ENCODE results near the gene DNAJC11. TPM values are rescaled to one million over a fixed set of nuclear protein-coding genes. Genes with fewer than 3 reads are reported as not detected.
A peak's percentile ranks its signal among the peaks of the same experiment; 100 is the strongest.

The DNAJC11 gene
- total RNA-seq, 1 experiment from 2014 or later: 40.9 TPM

DNA sequence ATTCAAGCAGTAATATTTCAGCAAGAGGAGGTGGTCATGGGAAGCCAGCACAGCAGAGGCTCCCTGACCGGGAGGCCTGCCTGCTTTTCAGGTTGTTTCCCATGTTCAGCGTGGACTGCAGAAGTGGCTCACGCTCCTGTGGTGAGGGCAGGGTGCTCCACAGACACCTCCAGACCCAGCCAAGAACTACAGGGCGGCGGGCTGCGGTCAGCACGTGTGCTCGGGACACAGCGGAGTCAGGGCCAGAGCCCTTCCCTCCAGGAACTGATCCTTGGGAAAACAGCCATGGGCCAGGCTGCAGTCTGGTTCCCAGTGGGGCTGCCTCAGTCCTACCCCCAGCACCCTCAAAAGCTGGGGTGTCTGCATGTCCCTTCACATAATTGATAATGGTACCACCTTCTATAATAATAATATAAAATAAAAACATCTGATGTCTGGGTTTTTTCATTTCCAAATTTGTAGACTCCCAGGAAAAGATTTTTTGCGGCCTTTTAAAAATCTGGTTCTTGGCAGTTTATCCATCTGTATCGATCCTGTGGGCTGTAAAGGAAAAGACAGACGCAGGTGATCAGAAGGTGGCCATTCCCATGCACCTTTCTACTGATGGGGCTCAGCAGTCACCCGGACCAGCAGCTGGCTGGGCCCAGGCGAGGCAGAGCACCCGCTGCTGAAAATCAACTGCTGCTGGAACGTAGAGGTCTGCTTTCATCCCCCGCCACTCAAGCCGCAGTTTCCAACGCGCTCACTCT is 66.3 kb downstream of the DNAJC11 start:
- in situ Hi-C loops (cut with HindIII; ENCODE audit: low pct_unique_long_range_greater_than_20kb, low sequenced_read_pairs): no loop called here

DNA sequence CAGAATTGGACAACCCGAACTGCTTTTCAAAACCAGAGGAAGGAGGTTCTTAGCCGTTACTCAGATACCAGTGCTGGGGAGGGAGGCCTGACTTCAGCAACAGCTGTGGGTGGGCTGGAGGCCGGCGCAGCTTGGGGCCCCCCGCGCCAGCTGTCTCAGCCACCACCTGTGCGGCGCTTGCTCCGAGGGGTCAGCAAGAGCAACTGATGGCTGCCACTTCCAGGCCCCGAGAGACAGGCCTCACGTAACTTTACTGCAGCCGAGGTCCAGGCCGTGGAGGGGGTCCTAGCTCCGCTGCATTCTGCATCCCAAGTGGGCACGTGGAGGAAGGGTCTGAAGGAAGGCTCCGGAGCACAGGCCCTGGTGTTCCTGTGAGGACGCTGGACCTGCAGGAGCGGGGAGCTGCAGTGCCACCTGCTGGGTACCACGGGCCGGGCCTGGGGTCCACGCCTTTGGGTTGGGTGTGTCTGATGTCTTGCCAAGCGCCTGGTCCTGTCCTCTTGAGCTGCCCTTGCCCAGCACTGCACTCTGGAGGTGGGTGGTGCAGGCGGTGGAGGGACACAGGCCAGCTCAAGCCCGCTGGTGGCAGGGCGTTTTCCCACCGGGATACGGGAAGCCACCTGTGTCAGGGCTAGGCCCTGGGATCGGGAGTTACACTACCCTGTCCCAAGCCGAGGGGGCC is 67.1 kb downstream of the DNAJC11 start:
- in situ Hi-C loops (cut with HindIII; ENCODE audit: low pct_unique_long_range_greater_than_20kb, low sequenced_read_pairs): no loop called here
- peak; percentile 50 for DNase-seq (ENCODE audit: low read depth, low spot score)

More for the DNA sequence above, 66.3 kb downstream of the DNAJC11 start:
- DNase-seq (ENCODE audit: low read depth, low spot score): no peak

DNA sequence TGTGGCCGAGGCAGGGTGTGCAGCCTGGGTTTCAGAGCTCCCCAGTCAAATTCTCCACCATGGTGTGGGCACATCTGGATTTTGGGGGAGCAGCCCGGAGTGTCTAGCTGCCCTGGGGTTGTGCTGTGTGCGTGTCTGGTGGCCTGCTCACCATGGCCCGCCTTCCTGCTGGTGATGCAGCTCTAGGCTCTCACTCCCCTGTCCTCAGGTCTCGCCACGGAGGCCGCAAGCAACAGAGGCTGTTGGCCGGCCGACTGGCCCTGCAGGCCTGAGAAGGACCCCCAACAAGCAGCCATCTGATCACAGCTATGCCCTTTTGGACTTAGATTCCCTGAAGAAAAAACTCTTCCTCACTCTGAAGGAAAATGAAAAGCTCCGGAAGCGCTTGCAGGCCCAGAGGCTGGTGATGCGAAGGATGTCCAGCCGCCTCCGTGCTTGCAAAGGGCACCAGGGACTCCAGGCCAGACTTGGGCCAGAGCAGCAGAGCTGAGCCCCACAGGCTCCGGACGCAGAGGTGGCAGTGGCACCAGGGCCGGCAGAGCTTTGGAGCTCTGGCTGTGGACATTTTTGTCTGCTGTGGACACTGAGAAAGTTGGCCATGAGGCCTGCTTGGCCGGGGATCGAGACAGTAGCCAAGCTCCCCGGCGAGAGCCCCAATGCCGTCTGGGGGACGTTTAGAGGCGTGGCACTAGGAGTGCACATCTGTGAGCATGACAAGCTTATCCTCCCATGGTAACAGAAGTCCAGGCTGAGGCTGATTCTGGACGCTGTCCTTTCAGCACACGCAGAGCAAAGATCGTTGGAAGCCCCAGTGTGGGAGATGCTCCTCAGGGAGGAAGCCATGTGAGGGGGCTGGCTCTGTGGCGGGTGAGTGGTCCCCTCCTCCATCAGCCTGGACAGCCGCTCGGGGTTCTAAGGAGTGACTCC is 68.8 kb downstream of the DNAJC11 start:
- DNase-seq (ENCODE audit: low read depth, low spot score): no peak
- in situ Hi-C loops (cut with HindIII; ENCODE audit: low pct_unique_long_range_greater_than_20kb, low sequenced_read_pairs): no loop called here

DNA sequence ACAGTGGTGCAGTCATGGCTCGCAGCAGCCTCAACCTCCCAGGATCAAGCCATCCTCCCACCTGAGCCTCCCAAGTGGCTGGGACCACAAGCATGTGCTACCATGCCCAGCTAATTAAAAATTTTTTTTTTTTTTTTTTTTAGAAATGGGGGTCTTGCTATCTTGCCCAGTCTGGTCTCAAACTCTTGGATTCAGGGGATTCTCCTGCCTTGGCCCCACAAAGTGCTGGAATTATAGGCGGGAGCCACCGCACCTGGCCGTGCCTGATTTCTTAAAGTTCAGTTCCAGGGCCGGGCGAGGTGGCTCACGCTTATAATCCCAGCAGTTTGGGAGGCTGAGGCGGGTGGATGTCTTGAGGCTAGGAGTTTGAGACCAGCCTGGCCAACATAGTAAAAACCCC is 70.6 kb downstream of the DNAJC11 start:
- in situ Hi-C loops (cut with HindIII; ENCODE audit: low pct_unique_long_range_greater_than_20kb, low sequenced_read_pairs): no loop called here
- DNase-seq (ENCODE audit: low read depth, low spot score): no peak

DNA sequence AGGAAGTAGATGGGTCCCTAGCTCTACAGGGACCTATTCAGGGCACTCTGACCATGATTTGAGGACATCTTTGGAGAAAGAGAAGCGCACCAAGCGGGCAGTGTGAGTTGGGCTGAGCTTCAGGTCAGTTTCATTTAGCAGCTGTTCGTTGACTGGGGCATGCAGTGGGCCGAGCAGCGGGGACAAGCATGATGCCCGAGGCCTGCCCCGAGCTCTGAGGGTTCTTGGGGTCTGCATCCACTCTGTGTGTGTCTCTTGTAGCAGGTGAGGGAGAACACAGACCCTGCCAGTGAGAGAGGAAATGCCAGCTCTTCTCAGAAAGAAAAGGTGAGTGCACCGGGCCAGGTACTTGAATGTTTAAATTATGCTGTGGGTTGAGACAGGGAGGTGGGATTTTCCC is 71.6 kb downstream of the DNAJC11 start:
- in situ Hi-C loops (cut with HindIII; ENCODE audit: low pct_unique_long_range_greater_than_20kb, low sequenced_read_pairs): no loop called here
- no peak for DNase-seq (ENCODE audit: low read depth, low spot score)

DNA sequence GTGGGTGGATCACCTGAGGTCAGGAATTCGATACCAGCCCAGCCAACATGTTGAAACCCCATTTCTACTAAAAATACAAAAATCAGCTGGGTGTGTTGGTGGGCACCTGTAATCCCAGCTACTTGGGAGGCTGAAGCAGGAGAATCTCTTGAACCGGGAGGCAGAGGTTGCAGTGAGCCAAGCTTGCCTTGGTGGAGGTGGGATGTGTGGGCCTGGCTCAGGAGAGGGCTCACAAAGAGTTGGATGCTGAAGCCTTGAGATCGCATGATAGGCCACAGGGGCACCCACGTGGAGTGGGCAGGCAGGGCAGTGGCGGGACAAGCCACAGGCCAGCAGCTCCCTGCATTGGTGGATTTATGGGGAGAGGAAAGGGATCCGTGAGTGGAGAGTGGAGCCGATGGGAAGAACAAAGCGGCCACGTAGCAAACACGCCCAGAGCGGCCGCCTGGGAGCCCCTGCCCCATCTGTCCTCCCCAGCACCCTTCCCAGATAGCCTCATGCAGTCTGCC is 72.6 kb downstream of the DNAJC11 start:
- in situ Hi-C loops (cut with HindIII; ENCODE audit: low pct_unique_long_range_greater_than_20kb, low sequenced_read_pairs): no loop called here
- DNase-seq (ENCODE audit: low read depth, low spot score): no peak

DNA sequence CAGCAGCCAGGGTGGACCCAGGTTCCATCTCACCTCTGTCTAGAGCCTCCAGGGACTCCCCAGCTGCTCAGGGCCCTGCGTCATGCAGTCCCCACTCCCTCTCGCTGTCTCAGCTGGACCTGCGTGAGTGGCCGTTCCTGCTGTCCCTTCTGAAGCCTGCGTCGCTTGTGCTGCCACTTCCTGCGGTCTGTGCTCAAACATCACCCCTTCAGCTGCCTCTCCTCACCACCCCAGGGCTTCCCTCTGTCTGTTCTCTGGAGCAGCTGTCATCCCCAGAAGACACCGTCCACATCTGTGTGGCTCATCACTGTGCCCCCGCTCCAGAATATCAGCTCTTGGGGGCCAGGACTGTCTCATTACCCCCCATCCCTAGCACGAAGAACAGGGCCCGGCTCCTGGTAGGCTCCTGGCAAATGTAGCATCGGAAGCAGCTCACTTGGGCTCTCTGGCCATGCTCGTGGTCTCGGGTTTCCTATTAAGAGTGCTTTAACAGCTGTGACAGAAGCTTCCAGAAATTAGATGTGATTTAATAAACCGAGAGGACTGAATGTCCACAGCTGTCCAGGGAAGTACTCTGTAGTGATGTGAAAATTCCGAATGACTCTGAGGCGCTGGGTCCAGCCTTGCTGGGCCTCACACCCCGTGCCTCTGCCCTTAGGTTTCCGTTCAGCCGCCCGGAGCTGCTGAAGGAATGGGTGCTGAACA is 73.6 kb downstream of the DNAJC11 start:
- DNase-seq (ENCODE audit: low read depth, low spot score): no peak
- in situ Hi-C loops (cut with HindIII; ENCODE audit: low pct_unique_long_range_greater_than_20kb, low sequenced_read_pairs): no loop called here

DNA sequence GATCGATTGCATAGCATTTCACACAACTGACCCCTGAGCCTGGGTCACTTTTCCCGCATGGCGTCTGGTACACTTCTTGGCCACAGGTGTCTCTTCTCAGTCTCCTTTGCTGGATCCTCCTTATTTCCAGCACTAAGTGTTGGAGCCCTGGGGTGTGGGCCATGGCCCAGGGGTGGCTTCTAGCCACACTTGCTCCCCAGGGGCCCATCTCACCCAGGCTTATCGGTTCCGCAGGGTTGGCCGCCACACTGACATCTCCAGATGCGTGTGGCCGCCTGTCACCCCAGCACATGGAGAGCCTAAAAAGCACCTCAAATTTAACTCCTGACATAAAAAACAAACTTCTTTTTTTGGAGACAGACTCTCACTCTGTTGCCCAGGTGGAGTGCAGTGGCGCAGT is 74.6 kb downstream of the DNAJC11 start:
- in situ Hi-C loops (cut with HindIII; ENCODE audit: low pct_unique_long_range_greater_than_20kb, low sequenced_read_pairs): no loop called here
- DNase-seq (ENCODE audit: low read depth, low spot score): no peak

DNA sequence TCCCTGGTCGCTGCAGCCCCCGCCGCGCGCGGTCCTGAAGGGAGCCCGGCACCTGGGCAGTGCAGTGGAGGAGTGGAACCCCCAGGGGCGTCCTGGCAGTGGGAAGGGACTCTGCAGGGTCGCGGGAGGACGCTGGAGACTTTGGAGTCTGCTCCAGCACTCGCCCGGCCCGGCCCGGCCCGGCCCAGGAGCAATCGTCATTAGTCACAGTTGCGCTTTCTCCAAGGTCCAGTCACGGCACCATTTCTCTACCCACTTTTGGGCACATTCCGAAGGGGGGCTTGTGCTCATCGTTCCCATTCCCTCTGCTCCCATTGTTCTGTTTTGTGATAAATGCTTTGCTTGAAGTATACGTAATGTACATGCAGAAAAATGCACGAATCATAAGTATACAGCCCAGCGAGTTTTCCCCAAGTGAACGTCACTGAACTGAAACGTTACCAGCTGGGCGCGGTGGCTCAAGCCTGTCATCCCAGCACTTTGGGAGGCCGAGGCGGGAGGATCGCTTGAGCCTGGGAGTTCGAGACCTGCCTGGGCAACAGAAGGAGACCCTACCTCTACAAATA is 75.9 kb downstream of the DNAJC11 start:
- peak; percentile 34 for DNase-seq (ENCODE audit: low read depth, low spot score)
- in situ Hi-C loops (cut with HindIII; ENCODE audit: low pct_unique_long_range_greater_than_20kb, low sequenced_read_pairs): no loop called here

DNA sequence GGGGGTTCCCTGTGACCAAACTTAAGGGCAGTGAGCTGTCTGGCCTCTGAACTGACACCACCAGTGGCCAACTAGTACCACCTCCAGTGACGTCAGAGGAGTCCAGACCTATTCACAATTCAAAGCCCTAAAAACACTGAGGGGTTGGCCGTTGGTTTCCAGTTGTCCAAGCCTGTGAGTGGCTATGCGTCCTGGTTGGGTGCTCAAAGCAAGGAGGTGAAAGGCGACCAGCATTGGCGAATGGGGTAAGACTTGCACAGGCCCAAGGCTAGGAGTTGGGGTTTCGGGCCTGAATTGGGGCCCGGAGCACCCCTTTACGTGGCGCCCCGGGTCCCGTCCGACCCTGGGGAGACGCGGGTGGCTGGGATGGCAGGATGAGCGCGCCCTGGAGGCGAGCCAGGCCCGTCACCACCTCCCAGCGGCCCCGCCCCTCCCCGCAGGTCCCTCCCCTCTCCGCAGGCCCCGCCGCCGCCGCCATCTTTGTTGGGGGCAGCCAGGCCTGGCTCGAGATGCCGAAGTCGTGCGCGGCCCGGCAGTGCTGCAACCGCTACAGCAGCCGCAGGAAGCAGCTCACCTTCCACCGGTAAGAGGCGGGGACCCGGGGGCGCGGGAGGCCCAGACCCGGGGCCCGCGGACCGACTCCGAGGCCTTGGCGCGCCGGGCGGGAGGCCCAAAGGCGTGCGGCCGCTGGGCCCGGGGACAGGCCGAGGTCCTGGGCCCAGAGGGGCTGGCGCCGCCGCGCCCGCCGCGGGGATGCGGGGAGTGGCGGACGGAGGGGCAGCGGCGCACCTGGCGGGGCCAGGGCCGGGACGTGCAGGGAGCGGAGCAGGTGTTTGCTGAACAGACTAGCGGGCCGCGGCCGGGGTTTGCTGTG is 76.7 kb downstream of the DNAJC11 start, which contains the start of gene THAP3:
THAP3 (plus strand) TSS at position 159 of the 874 bp plus-strand sequence; CDS start at position 510, 351 bp downstream.
- in situ Hi-C loops (cut with HindIII; ENCODE audit: low pct_unique_long_range_greater_than_20kb, low sequenced_read_pairs): no loop called here
- peak; percentile 93 for DNase-seq (ENCODE audit: low read depth, low spot score)

DNA sequence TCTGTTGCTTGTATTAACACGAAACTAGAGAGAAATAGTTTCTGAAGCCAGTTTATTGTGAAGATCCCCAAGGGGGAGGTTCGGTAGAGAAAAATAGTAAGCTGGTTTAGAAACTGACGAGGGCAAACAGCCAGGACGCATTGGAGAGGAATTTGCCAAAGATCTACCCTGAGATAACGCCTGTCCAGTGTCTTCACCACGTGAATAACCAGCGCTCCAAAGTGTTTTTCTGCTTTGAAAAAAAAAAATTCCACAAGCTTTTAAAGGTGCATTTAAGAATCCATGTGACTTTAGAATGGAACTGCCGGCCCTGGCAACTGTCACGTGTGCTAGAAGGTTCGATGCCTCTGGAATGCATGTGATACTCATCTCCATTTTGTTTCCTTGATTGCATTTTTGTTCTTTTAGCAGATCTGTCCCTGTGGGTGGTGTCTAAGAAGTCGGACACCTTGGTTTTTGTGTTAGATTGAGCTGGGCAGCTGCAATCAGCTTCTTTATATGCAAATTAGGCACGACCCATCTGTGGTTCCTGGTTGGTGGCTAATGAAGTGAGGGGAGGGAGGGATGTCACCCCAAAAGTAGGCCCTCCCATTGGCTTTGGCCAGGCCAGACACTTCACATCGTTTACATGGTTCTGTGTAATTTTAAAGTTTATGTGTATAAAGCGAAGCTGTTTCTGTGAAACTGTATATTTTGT is 78.2 kb downstream of the DNAJC11 start:
- in situ Hi-C loops (cut with HindIII; ENCODE audit: low pct_unique_long_range_greater_than_20kb, low sequenced_read_pairs): no loop called here
- no peak for DNase-seq (ENCODE audit: low read depth, low spot score)

DNA sequence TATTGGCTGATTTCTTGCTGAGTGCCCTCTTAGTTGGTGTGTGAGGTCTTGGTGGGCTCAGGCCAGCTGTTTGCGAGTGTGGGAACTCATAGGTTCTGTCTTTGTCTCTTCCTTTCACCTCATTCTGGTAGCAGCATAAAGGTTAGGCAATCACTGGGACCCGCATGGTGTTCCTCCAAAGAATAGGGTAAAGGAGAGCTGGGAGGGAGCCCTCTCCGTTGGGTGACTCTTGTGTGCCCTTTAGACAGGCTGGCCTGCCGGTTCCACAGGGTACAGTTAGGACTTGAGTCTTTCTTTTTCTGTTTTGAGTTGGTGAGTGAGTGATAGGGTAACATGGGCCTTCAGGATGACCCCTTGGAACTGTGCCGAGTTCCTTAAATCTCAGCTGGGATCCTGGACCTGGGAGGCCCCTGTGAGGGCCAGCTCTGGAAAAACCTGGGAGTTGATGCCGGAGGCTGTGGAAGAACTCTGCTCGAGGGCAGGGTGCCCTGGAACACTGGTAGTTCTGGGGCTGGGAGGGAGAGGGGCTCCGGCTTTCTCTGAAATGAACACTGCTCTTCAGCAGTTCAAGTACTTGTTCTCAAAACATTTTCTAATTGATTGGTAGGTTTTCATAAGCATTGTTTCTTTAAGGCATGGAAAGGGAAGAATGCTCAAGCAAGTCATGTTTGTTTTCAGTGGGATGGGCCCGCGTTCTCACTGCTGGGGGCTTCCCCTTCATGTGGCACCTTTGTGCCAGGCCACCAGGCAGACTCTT is 79.0 kb downstream of the DNAJC11 start:
- in situ Hi-C loops (cut with HindIII; ENCODE audit: low pct_unique_long_range_greater_than_20kb, low sequenced_read_pairs): no loop called here
- no peak for DNase-seq (ENCODE audit: low read depth, low spot score)

DNA sequence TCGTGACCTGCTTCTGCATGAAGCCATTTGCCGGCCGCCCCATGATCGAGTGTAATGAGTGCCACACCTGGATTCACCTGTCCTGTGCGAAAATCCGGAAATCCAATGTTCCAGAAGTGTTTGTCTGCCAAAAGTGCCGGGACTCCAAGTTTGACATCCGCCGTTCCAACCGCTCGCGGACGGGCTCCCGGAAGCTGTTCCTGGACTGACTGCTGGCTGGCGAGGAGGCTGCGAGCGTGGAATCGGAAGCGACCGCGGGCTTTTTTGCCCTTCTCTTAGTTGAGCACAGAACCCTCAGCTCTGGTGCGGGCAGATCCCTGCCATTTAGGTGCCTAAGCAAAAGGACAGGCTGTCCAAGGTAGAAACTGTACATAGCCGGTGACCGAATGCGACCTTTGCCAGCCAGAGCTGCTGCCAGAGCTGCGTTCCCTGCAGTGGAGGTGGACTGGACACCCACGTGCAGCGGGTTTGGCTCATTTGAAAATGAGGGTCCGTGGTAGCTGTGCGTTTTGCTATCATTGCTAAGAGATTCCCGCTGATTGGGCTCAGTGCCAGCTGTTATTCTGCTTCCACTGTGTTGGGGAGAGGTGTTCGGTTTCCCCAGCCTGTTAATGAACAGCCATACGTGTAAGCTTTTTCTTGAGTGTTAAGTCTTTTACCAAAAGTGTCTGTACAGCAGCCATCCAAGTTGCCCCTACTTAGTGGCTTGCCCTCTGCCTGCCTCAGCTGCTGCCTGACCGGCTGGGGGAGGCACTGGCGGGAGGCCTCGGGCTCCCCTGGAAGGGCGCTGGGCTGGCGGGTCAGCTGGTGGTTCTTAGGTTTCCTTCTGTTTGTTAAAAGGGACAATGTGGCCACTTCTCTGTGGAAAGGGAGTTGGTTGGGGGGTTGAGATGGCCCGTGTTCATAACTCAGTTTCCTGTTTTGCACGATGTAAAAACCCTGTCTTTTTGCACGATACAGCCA is 79.9 kb downstream of the DNAJC11 start:
- in situ Hi-C loops (cut with HindIII; ENCODE audit: low pct_unique_long_range_greater_than_20kb, low sequenced_read_pairs): no loop called here
- DNase-seq (ENCODE audit: low read depth, low spot score): no peak

DNA sequence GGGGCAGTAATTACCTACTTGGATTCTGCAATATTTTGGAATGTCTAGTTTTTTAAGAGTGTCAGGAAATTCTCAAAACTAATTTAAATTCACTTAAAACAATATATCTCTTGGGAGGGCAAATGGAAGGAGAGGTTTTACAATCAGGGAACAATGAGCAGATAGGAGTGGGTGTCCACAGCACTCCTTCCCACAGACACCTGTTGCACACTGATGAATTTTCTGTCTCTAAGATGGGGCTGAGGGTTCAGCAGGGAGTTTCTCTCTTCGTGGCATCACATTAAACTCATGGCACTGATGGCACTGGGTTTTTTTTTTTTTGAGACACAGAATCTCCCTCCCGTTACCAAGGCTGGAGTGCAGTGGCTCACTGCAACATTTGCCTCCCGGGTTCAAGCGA is 82.6 kb downstream of the DNAJC11 start:
- no peak for DNase-seq (ENCODE audit: low read depth, low spot score)
- in situ Hi-C loops (cut with HindIII; ENCODE audit: low pct_unique_long_range_greater_than_20kb, low sequenced_read_pairs): no loop called here
